Endothelial cell of umbilical vein (primary cell): Measurements from ENCODE around the gene STAT5B.

Experiments used
- CTCF ChIP-seq, 2 donors: IDR thresholded peaks; 1 replicate in 1 of 2; 2 replicates in 1 of 2; pipeline ENCODE4 v1.5.1; 2011; ENCODE audit warnings: low read length in 2 of 2, mild to moderate bottlenecking in 2 of 2, moderate library complexity in 2 of 2, control low read depth in 1 of 2, inconsistent platforms in 1 of 2, low read depth in 1 of 2; ENCODE audit not compliant: insufficient read depth in 1 of 2; ENCODE audit errors: extremely low read depth in 1 of 2
- EZH2 ChIP-seq: IDR thresholded peaks from 2 replicates; pipeline ENCODE4 v1.6.1; 2012; ENCODE audit warnings: borderline replicate concordance, low read depth, mild to moderate bottlenecking, moderate library complexity, low read length, inconsistent platforms; ENCODE audit not compliant: severe bottlenecking
- GATA2 ChIP-seq: IDR thresholded peaks from 2 replicates; pipeline ENCODE4 v1.7.0; 2011; ENCODE audit warnings: low read depth, mild to moderate bottlenecking, moderate library complexity, mixed read lengths, low read length; ENCODE audit not compliant: insufficient read length, insufficient read depth
- JUN ChIP-seq: IDR thresholded peaks from 2 replicates; pipeline ENCODE4 v1.6.1; 2011; ENCODE audit warnings: borderline replicate concordance, low read depth; ENCODE audit not compliant: insufficient read length, insufficient read depth
- MAX ChIP-seq: IDR thresholded peaks from 2 replicates; pipeline ENCODE4 v1.6.1; 2011; ENCODE audit not compliant: insufficient read depth, insufficient read length
- MYC ChIP-seq: IDR thresholded peaks from one replicate; pipeline ENCODE4 v1.6.1; 2011; ENCODE audit warnings: mild to moderate bottlenecking, low read depth, low read length
- POLR2A ChIP-seq: IDR thresholded peaks from 2 replicates; pipeline ENCODE4 v1.6.1; 2012; ENCODE audit warnings: low read depth, mild to moderate bottlenecking, control low read depth, low read length
- POLR2AphosphoS5 ChIP-seq: IDR thresholded peaks from 2 replicates; pipeline ENCODE4 v1.6.1; 2012; ENCODE audit warnings: low read depth, mild to moderate bottlenecking, control low read depth, low read length, moderate library complexity; ENCODE audit not compliant: insufficient read depth

DNA sequence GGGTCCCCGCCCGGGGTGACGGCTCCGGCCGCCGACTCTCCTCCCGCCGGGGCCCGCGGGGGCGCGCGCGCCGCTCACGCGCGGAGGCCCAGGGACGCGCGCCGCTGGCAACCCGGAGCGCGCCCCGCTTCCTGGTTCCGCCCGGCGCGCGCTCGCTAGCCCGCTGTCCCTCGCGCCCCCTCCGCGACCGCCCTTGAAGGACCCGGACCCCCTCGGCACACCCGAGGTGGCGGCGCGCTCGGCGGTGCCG is at the start of gene STAT5B:
- no peak for TF ChIP-seq POLR2A
- no peak for TF ChIP-seq POLR2AphosphoS5
- TF ChIP-seq CTCF (IDR thresholded peaks at IDR 0.05; ENCODE audit: extremely low read depth in 1 of 2, insufficient read depth in 1 of 2, low read depth in 1 of 2, low read length in 2 of 2): no peak
- TF ChIP-seq EZH2: no peak
- no peak for TF ChIP-seq MYC
- TF ChIP-seq MAX: no peak
- no peak for TF ChIP-seq JUN
- TF ChIP-seq GATA2: no peak
